ENCODE measurements around the gene REXO1. TPM values are rescaled to one million over a fixed set of nuclear protein-coding genes. Genes with fewer than 3 reads are reported as not detected.

The REXO1 gene
- total and polyA plus RNA-seq, 9 of the 15 experiments (the other 6 are each of a cell fraction or from before 2014, with no cell fraction given), result 0.04 to 63.3 (median 15.8) TPM

DNA sequence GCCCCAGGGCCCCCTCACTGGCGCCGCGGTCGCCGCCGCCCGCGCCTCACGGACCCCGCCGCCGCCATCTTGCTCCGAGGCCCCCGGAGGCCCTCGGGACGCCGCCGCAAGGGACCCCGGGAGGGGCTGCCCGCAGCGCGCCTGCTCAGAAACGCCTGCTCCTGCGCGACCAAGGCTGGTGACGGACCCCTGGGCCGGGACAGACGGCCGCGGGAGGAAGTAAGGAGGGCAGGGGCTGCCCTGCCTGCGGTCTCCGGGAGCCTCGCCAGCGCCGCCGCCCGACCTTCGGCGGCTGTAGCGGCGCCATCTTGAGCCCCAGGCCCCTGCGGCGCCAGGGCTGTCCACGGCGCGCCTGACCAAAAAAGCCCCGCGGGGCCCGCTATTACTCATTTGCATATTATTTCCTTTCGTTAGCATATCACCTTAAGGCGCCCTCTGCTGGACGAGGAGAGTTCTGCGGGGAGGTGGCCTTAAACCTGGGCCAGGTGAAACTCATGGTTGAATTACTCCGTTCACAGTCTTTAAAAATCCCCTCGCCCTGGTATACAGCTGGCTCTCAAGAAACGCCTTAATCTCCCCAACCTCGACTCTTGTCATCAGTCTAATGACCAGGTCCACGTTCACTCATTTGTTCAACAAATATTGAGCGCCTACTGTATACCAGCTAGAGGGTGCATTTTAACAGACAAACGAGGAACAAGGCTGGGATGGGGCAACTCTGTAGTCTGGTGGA, at the start of gene REXO1 (continued):
- peak; percentile 22; the same call in 1 of the 2 replicates for TF ChIP-seq HDAC8 (tag; IDR thresholded peaks at IDR 0.05)
- no peak for TF ChIP-seq ZNF740 (CRISPR knock-in tag; IDR thresholded peaks at IDR 0.05)
- no peak for TF ChIP-seq ZNF740 (tag; IDR thresholded peaks at IDR 0.05)
- no peak; a peak in 1 of 4 replicates for TF ChIP-seq HDAC1 (IDR thresholded peaks at IDR 0.05)
- TF ChIP-seq TARDBP (IDR thresholded peaks at IDR 0.05), result no peak; the same call in 1 of the 2 replicates
- TF ChIP-seq RAD21 (CRISPR knock-in tag; conservative IDR thresholded peaks at IDR 0.05 in 1 of 2, IDR thresholded peaks at IDR 0.05 in 1 of 2), result peak; percentile 52 to 67; a peak in 3 of 4 replicates
- no peak for TF ChIP-seq PATZ1 (CRISPR knock-in tag; IDR thresholded peaks at IDR 0.05; ENCODE audit: borderline replicate concordance)
- peak; percentile 61 for TF ChIP-seq SUPT5H (IDR thresholded peaks at IDR 0.05)
- TF ChIP-seq, protein P1, sequence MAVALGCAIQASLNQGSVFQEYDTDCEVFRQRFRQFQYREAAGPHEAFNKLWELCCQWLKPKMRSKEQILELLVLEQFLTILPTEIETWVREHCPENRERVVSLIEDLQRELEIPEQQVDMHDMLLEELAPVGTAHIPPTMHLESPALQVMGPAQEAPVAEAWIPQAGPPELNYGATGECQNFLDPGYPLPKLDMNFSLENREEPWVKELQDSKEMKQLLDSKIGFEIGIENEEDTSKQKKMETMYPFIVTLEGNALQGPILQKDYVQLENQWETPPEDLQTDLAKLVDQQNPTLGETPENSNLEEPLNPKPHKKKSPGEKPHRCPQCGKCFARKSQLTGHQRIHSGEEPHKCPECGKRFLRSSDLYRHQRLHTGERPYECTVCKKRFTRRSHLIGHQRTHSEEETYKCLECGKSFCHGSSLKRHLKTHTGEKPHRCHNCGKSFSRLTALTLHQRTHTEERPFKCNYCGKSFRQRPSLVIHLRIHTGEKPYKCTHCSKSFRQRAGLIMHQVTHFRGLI (CRISPR knock-in tag; IDR thresholded peaks at IDR 0.05), result no peak
- no peak for TF ChIP-seq SRSF3 (IDR thresholded peaks at IDR 0.05; ENCODE audit: insufficient read depth, low read length)
- TF ChIP-seq ARNT (IDR thresholded peaks at IDR 0.05), result peak in 1 of 2 experiments; percentile 78; a peak in 1 of 4 replicates
- no peak; the same call in 1 of the 2 replicates for TF ChIP-seq PHB (CRISPR knock-in tag; IDR thresholded peaks at IDR 0.05)
- no peak for TF ChIP-seq THRAP3 (IDR thresholded peaks at IDR 0.05; ENCODE audit: borderline replicate concordance)
- no peak for TF ChIP-seq LARP7 (IDR thresholded peaks at IDR 0.05)
- 0 out of 2 replicates have a peak, but pooled peaks have one; percentile 70 for TF ChIP-seq ERF (CRISPR knock-in tag; IDR thresholded peaks at IDR 0.05)
- TF ChIP-seq, protein P2, sequence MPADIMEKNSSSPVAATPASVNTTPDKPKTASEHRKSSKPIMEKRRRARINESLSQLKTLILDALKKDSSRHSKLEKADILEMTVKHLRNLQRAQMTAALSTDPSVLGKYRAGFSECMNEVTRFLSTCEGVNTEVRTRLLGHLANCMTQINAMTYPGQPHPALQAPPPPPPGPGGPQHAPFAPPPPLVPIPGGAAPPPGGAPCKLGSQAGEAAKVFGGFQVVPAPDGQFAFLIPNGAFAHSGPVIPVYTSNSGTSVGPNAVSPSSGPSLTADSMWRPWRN (IDR thresholded peaks at IDR 0.05; ENCODE audit: low read depth), result no peak
- TF ChIP-seq BCL6 (CRISPR knock-in tag; IDR thresholded peaks at IDR 0.05), result no peak
- no peak for TF ChIP-seq NFIX (CRISPR knock-in tag; IDR thresholded peaks at IDR 0.05; ENCODE audit: low read depth)
- no peak for TF ChIP-seq POU5F1 (IDR thresholded peaks at IDR 0.05; ENCODE audit: borderline replicate concordance, low read depth, low read length, partially characterized antibody)
- no peak for TF ChIP-seq HDAC6 (IDR thresholded peaks at IDR 0.05; ENCODE audit: low read depth, low read length)

Data from K562 (cell line).